CD4-positive, alpha-beta memory T cell (primary cell): Measurements from ENCODE around the gene RLF. TPM values are rescaled to one million over a fixed set of nuclear protein-coding genes. Genes with fewer than 3 reads are reported as not detected.
A peak's percentile ranks its signal among the peaks of the same experiment; 100 is the strongest.

ENCODE experiments used
- CTCF ChIA-PET: fragments of 350-600 bp; sonication (Branson Sonifier 250); formaldehyde crosslinking; loops from one replicate; lab custom pipeline; 2021; ENCODE audit warnings: inconsistent platforms; ENCODE audit not compliant: partially characterized antibody; lab: Charles Lee
- POLR2A ChIA-PET: fragments of 350-600 bp; sonication (Branson Sonifier 250); formaldehyde crosslinking; loops from one replicate; lab custom pipeline; 2021; ENCODE audit not compliant: partially characterized antibody; lab: Charles Lee
- DNase-seq, 5 donors: peaks; one replicate each; pipeline versions ENCODE4 v3.0.0 to v3.0.0-alpha.2; 2020 to 2022; ENCODE audit warnings: mixed read lengths in 1 of 5
- H3K27ac ChIP-seq: one replicate; pipeline ENCODE4 v1.7.0; 2013; ENCODE audit warnings: low read depth, low read length
- H3K27me3 ChIP-seq: 2 replicates; pipeline ENCODE4 v1.7.0; 2013; ENCODE audit warnings: mild to moderate bottlenecking, low read length, moderate library complexity; ENCODE audit not compliant: insufficient read depth
- H3K36me3 ChIP-seq: 2 replicates; pipeline ENCODE4 v1.7.0; 2013; ENCODE audit warnings: mild to moderate bottlenecking, low read length, moderate library complexity; ENCODE audit not compliant: insufficient read depth
- H3K4me1 ChIP-seq: 2 replicates; pipeline ENCODE4 v1.7.0; 2013; ENCODE audit warnings: mild to moderate bottlenecking, low read length, moderate library complexity; ENCODE audit not compliant: insufficient read depth
- H3K4me3 ChIP-seq, 2 donors: one replicate each; pipeline ENCODE4 v1.7.0; 2013; ENCODE audit warnings: low read length in 2 of 2, mild to moderate bottlenecking in 1 of 2
- H3K9me3 ChIP-seq, 2 donors: one replicate each; pipeline ENCODE4 v1.7.0; 2013; ENCODE audit warnings: low read length in 2 of 2, control low read depth in 1 of 2; ENCODE audit not compliant: control insufficient read depth in 1 of 2
- H3K27ac Mint-ChIP-seq, 7 donors: one replicate each; pipeline ENCODE4 v1.8.0; 2020 to 2021; ENCODE audit warnings: mixed read lengths in 7 of 7, mild to moderate bottlenecking in 6 of 7, inconsistent platforms in 3 of 7, moderate library complexity in 3 of 7
- H3K27me3 Mint-ChIP-seq, 2 donors: one replicate each; pipeline ENCODE4 v1.8.0; 2020 to 2021; ENCODE audit warnings: mixed read lengths in 2 of 2
- H3K36me3 Mint-ChIP-seq, 2 donors: one replicate each; pipeline ENCODE4 v1.8.0; 2020 to 2021; ENCODE audit warnings: mixed read lengths in 2 of 2, inconsistent platforms in 1 of 2, mild to moderate bottlenecking in 1 of 2
- H3K4me1 Mint-ChIP-seq, 4 donors: one replicate each; pipeline ENCODE4 v1.8.0; 2020 to 2021; ENCODE audit warnings: mixed read lengths in 4 of 4, mild to moderate bottlenecking in 1 of 4
- H3K4me3 Mint-ChIP-seq, 8 donors: one replicate each; pipeline ENCODE4 v1.8.0; 2020 to 2021; ENCODE audit warnings: mixed read lengths in 8 of 8, mild to moderate bottlenecking in 7 of 8, moderate library complexity in 6 of 8, inconsistent platforms in 3 of 8
- H3K9me3 Mint-ChIP-seq, 8 donors: one replicate each; pipeline ENCODE4 v1.8.0; 2020 to 2021; ENCODE audit warnings: mixed read lengths in 8 of 8, mild to moderate bottlenecking in 5 of 8, inconsistent platforms in 3 of 8, moderate library complexity in 1 of 8
- intact Hi-C: fragments of 100-400 bp; cut with micrococcal nuclease; formaldehyde crosslinking; loops from one replicate; pipeline ENCODE4 v1.15.1; 2023
- polyA plus RNA-seq, 2 donors: library from polyadenylated mRNA; unstranded; fragments of 300-500 nt; fragmentation: Illumina TruSeq; gene quantifications; one replicate each; pipeline ENCODE4 v1.2.3, GENCODE V29; 2021
- total RNA-seq, 2 experiments: library from RNA; stranded (reverse); gene quantifications; one replicate each; pipeline ENCODE4 v1.2.3, GENCODE V29; 2021

The RLF gene
- total and polyA plus RNA-seq, 4 experiments from 2014 or later: 7.6 to 23.4 (median 16.5) TPM

DNA sequence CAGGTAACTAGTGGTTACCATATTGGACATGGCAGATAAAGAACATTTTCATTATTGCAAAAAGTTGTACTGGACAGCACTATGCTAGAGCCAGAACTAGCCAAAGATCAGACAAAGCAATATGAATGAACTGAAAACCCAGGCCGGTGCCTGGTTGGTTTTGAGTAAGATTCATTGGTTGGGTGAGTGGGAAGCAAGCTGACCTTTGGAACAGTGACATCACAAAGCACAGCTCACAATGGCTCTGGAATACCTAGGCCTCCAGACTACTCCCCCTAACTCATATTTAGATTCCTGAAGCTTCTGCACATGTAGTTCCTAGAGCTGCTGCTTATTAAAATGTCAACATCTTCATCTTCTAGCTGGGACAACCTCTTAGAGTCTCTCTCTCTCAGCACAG is 86.5 kb downstream of the RLF start, which contains the start of gene TMCO2:
Gene TMCO2 (plus strand): TSS at position 283 of the 400 bp plus-strand sequence. CDS start 57 bp downstream, at position 340.
- intact Hi-C loops: no loop called here
- no peaks in the 10 kb centered on the region for H3K27me3 ChIP-seq
- DNase-seq: no peak
- Mint-ChIP-seq H3K4me3 (no peak within 1 kb of the TSS), H3K4me1 (peaks cover 0 to 4% (median 3%) of the 10 kb centered on the region in 4 donors), H3K27ac (no peak within 1 kb of the TSS), H3K27me3 (no peaks in the 10 kb centered on the region), H3K9me3 (no peaks in the 10 kb centered on the region), H3K36me3 (no peaks in the 10 kb centered on the region)
- CTCF ChIA-PET: no interaction called here
- no peaks in the 10 kb centered on the region for H3K4me1 ChIP-seq
- POLR2A ChIA-PET: interaction anchor here (1.0 kb wide), 1 partner anchor 10 kb away, joined by 4 read pairs; no protein-coding TSS in a partner anchor
- H3K9me3 ChIP-seq: no peaks in the 10 kb centered on the region
- H3K4me3 ChIP-seq: no peak within 1 kb of the TSS
- H3K36me3 ChIP-seq: no peaks in the 10 kb centered on the region
- H3K27ac ChIP-seq: no peak within 1 kb of the TSS

- no peaks in the 10 kb centered on the region for H3K9me3 Mint-ChIP-seq
- no peak overlapping the region for H3K27ac Mint-ChIP-seq
- Histone ChIP-seq H3K4me3 (no peak overlapping the region), H3K27me3 (no peaks in the 10 kb centered on the region), H3K9me3 (no peaks in the 10 kb centered on the region), H3K4me1 (no peaks in the 10 kb centered on the region), H3K27ac (no peak overlapping the region), H3K36me3 (no peaks in the 10 kb centered on the region)
- no peak overlapping the region for H3K4me3 Mint-ChIP-seq
- DNase-seq: no peak
- no peaks in the 10 kb centered on the region for H3K36me3 Mint-ChIP-seq
- no peaks in the 10 kb centered on the region for H3K27me3 Mint-ChIP-seq
- ChIA-PET POLR2A (no interaction called here), CTCF (no interaction called here)
- H3K4me1 Mint-ChIP-seq: peaks cover 0 to 4% (median 3%) of the 10 kb centered on the region in 4 donors
- intact Hi-C loops: no loop called here
These were observed 87.2 kb downstream of the RLF start for GRCh38 chr1:40248412-40248811.

GRCh38 chr1:40251456-40251855 is 90.3 kb downstream of the RLF start:
- intact Hi-C loops: no loop called here
- Histone ChIP-seq H3K27ac (no peak overlapping the region), H3K4me3 (no peak overlapping the region), H3K36me3 (no peaks in the 10 kb centered on the region), H3K9me3 (no peaks in the 10 kb centered on the region), H3K27me3 (no peaks in the 10 kb centered on the region), H3K4me1 (peaks cover 13% of the 10 kb centered on the region)
- no peak for DNase-seq
- no peaks in the 10 kb centered on the region for H3K27me3 Mint-ChIP-seq
- H3K27ac Mint-ChIP-seq: peak overlapping the region in 2 of 7 donors; percentile 11 to 64
- ChIA-PET POLR2A (no interaction called here), CTCF (no interaction called here)
- H3K4me1 Mint-ChIP-seq: peaks cover 2 to 19% (median 7%) of the 10 kb centered on the region in 4 donors
- H3K9me3 Mint-ChIP-seq: no peaks in the 10 kb centered on the region
- no peaks in the 10 kb centered on the region for H3K36me3 Mint-ChIP-seq
- no peak overlapping the region for H3K4me3 Mint-ChIP-seq

DNA sequence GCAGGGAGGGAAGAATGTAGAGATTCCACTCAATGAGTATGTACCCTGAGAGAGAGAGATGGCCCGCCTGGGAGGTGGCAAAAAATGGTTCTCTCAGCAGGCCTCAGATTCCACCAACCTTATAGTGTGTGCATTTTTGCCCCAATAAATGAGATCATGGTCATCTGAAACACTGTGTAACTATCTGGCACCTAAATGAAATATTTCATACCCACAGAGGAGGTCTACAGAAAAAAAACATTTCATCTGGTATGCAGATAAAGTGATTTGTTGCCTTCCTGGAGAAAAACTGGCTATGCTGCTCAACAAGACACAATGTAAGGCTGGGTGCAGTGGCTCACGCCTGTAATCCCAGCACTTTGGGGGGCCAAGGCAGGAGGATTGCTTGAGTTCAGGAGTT is 91.4 kb downstream of the RLF start:
- Histone ChIP-seq H3K36me3 (no peaks in the 10 kb centered on the region), H3K4me1 (peaks cover 22% of the 10 kb centered on the region), H3K27ac (no peak overlapping the region), H3K4me3 (no peak overlapping the region), H3K9me3 (no peaks in the 10 kb centered on the region), H3K27me3 (no peaks in the 10 kb centered on the region)
- no peak for DNase-seq
- no peaks in the 10 kb centered on the region for H3K27me3 Mint-ChIP-seq
- H3K4me3 Mint-ChIP-seq: no peak overlapping the region
- ChIA-PET POLR2A (no interaction called here), CTCF (no interaction called here)
- no peaks in the 10 kb centered on the region for H3K9me3 Mint-ChIP-seq
- H3K27ac Mint-ChIP-seq: no peak overlapping the region
- intact Hi-C loops: no loop called here
- peaks cover 0 to 5% of the 10 kb centered on the region in 2 donors for H3K36me3 Mint-ChIP-seq
- peaks cover 11 to 29% (median 13%) of the 10 kb centered on the region in 4 donors for H3K4me1 Mint-ChIP-seq

DNA sequence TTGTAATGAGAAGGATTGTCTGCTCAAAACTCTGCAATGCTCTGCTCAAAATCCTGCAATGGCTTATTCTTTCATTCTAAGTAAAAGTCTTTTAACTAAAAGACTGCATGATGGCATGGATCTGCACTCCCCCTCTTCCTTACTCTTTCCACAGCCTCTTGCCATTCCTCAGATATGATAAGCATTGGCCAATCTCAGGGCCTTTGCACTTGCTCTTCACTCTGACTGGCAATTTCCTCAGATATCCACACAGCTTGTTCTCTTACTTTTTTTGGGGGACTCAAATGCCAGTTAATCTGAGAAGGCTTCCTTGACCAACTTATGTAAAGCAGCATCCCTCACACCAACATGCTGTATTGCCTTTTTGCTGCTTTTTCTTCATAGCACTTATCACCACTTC is 94.0 kb downstream of the RLF start:
- Histone ChIP-seq H3K36me3 (peaks cover 2% of the 10 kb centered on the region), H3K4me3 (no peak overlapping the region), H3K9me3 (no peaks in the 10 kb centered on the region), H3K4me1 (peaks cover 33% of the 10 kb centered on the region), H3K27ac (no peak overlapping the region), H3K27me3 (no peaks in the 10 kb centered on the region)
- Mint-ChIP-seq H3K36me3 (peaks cover 1 to 15% of the 10 kb centered on the region in 2 donors), H3K27me3 (no peaks in the 10 kb centered on the region), H3K27ac (peak overlapping the region in 1 of 7 donors; percentile 100), H3K4me1 (peaks cover 18 to 49% (median 26%) of the 10 kb centered on the region in 4 donors), H3K9me3 (no peaks in the 10 kb centered on the region), H3K4me3 (no peak overlapping the region)
- intact Hi-C loops: no loop called here
- POLR2A ChIA-PET: interaction anchor here (3.3 kb wide), 1 partner anchor 14 kb away, joined by 45 read pairs; no protein-coding TSS in a partner anchor
- CTCF ChIA-PET: interaction anchor here (1.2 to 3.5 kb wide), 2 partner anchors 83 to 102 kb away, joined by 4 to 16 read pairs; no protein-coding TSS in a partner anchor
- no peak for DNase-seq

DNA sequence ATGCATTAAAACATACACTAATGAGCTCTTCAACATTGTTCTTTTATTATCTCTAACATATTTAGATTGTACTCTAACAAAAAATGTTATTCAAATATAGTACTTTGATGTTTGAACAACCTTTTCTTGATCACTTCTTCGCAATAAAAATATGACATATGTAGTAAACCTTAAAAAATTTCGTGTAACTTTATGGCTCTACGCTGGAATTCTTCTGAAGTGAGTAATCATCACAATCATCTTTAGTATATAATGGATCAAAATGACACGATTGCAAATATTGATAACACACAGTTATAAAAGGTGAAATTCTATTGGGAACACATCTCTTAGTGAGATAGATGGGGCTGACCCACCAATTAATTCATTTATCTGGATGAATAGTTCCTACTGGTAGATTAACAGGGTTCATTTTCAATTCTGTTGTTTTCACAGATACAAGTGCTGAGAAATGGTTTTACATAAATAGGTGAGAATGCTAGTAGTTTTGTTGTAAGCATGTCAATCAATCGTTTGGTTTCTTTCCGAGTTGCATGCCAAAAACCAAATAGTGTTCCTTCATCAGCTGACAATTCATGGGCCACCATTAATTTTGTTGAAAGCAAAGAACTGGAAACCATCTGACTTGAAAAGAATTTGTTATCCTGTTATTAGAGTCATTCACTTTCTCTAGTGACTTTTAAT is 95.4 kb downstream of the RLF start:
- no peaks in the 10 kb centered on the region for H3K27me3 Mint-ChIP-seq
- peaks cover 14 to 28% of the 10 kb centered on the region in 2 donors for H3K36me3 Mint-ChIP-seq
- peaks cover 20 to 55% (median 33%) of the 10 kb centered on the region in 4 donors for H3K4me1 Mint-ChIP-seq
- peak overlapping the region; percentile 39 to 98 (median 96) for H3K4me3 Mint-ChIP-seq
- Histone ChIP-seq H3K4me3 (no peak overlapping the region), H3K9me3 (no peaks in the 10 kb centered on the region), H3K4me1 (peaks cover 33% of the 10 kb centered on the region), H3K36me3 (peaks cover 15% of the 10 kb centered on the region), H3K27ac (peak overlapping the region; percentile 98), H3K27me3 (no peaks in the 10 kb centered on the region)
- H3K9me3 Mint-ChIP-seq: no peaks in the 10 kb centered on the region
- CTCF ChIA-PET: interaction anchor here (1.1 to 3.5 kb wide), 4 partner anchors 13 to 103 kb away, joined by 3 to 16 read pairs (median 5); no protein-coding TSS in a partner anchor
- intact Hi-C loops: no loop called here
- DNase-seq: no peak
- POLR2A ChIA-PET: interaction anchor here (1.3 to 3.3 kb wide), 5 partner anchors 10 to 193 kb away, joined by 3 to 45 read pairs (median 4); partner anchors contain the start of genes PPT1, RLF and ZFP69B
- peak overlapping the region; percentile 98 to 100 (median 99) for H3K27ac Mint-ChIP-seq

GRCh38 chr1:40257313-40257687 is 96.1 kb downstream of the RLF start:
- Mint-ChIP-seq H3K27ac (peak overlapping the region; percentile 98 to 100 (median 99)), H3K9me3 (no peaks in the 10 kb centered on the region), H3K4me1 (peaks cover 21 to 54% (median 33%) of the 10 kb centered on the region in 4 donors), H3K4me3 (peak overlapping the region; percentile 92 to 99 (median 96)), H3K27me3 (no peaks in the 10 kb centered on the region), H3K36me3 (peaks cover 21 to 35% of the 10 kb centered on the region in 2 donors)
- H3K4me3 ChIP-seq: peak overlapping the region; percentile 81 to 84
- ChIA-PET CTCF (interaction anchor here (0.7 to 3.5 kb wide), 6 partner anchors 15 to 104 kb away, joined by 3 to 16 read pairs (median 3); no protein-coding TSS in a partner anchor), POLR2A (interaction anchor here (0.7 to 3.3 kb wide), 20 partner anchors 9 to 518 kb away, joined by 3 to 45 read pairs (median 4); partner anchors contain the start of genes NFYC, PPIE, PPT1 and RLF)
- H3K36me3 ChIP-seq: peaks cover 18% of the 10 kb centered on the region
- intact Hi-C loops: no loop called here
- peak overlapping the region; percentile 98 for H3K27ac ChIP-seq
- H3K27me3 ChIP-seq: no peaks in the 10 kb centered on the region
- H3K9me3 ChIP-seq: no peaks in the 10 kb centered on the region
- DNase-seq: no peak
- peaks cover 33% of the 10 kb centered on the region for H3K4me1 ChIP-seq
